Gastrocnemius medialis (tissue), 4 donors: ENCODE data around the gene FARS2.

ENCODE experiments used
- POLR2A ChIP-seq, 2 donors: fragments of 450-650 bp; IDR thresholded peaks; one replicate each; pipeline ENCODE4 v1.6.1; 2017; ENCODE audit warnings: antibody characterized with exemption in 2 of 2, mild to moderate bottlenecking in 2 of 2, moderate library complexity in 2 of 2
- TF ChIP-seq, protein P1 (sequence below), 5 experiments: fragments of 450-650 bp in 3 of 5; fragments of 200-600 bp in 2 of 5; sonication (generic) in 2 of 5; IDR thresholded peaks in 4 of 5; conservative IDR thresholded peaks in 1 of 5; 1 replicate in 4 of 5; 2 replicates in 1 of 5; pipeline ENCODE4 v1.5.1; 2016 to 2019; ENCODE audit warnings: antibody characterized with exemption in 5 of 5, mild to moderate bottlenecking in 3 of 5, moderate library complexity in 3 of 5

DNA sequence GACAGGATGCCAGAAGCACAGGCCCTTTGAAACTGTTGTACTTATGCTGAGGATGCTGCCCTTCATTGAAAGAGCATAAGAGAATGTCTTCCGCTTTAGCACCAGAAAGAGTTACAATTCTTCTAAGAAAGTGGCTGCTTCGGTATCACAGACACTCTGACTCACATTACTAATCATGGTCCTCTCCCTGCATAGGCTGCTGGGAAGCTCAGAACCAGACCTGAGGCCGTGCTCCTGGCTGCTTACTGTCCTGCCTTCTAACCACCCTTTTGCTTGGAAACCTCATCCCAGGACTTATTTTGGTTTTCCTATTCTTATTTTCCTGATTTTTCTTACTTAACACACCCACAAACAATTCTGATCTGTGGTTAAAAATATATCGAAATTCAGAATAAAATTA, 23.5 kb upstream of the FARS2 start:
- TF ChIP-seq, protein P1, sequence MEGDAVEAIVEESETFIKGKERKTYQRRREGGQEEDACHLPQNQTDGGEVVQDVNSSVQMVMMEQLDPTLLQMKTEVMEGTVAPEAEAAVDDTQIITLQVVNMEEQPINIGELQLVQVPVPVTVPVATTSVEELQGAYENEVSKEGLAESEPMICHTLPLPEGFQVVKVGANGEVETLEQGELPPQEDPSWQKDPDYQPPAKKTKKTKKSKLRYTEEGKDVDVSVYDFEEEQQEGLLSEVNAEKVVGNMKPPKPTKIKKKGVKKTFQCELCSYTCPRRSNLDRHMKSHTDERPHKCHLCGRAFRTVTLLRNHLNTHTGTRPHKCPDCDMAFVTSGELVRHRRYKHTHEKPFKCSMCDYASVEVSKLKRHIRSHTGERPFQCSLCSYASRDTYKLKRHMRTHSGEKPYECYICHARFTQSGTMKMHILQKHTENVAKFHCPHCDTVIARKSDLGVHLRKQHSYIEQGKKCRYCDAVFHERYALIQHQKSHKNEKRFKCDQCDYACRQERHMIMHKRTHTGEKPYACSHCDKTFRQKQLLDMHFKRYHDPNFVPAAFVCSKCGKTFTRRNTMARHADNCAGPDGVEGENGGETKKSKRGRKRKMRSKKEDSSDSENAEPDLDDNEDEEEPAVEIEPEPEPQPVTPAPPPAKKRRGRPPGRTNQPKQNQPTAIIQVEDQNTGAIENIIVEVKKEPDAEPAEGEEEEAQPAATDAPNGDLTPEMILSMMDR (IDR thresholded peaks at IDR 0.05 in 4 of 5, conservative IDR thresholded peaks at IDR 0.05 in 1 of 5): no peak
- no peak for TF ChIP-seq POLR2A (IDR thresholded peaks at IDR 0.05)
